ENCODE results near the gene ADGRF5.
"Not testable (repeated sequence)": the region's sequence is repeated elsewhere in the genome, so short reads cannot be mapped to it uniquely, and the experiment has no call there.

ADGRF5 gene

GRCh38 chr6:46891252-46891795 is 30.4 kb downstream of the ADGRF5 start:
- DNase-seq (ENCODE audit: low read depth in 2 of 2), result no peak

GRCh38 chr6:46888578-46888977 is 33.2 kb downstream of the ADGRF5 start:
- DNase-seq (ENCODE audit: low read depth in 2 of 2), result no peak

- DNase-seq (ENCODE audit: low read depth in 2 of 2), result no peak
Observed at GRCh38 chr6:46888031-46888430, 33.7 kb downstream of the ADGRF5 start.

GRCh38 chr6:46882645-46883044 is 39.1 kb downstream of the ADGRF5 start:
- DNase-seq (ENCODE audit: low read depth in 2 of 2), result no peak

- no peak for DNase-seq (ENCODE audit: low read depth in 2 of 2)
Observed at GRCh38 chr6:46879003-46879402, 42.7 kb downstream of the ADGRF5 start.

- DNase-seq (ENCODE audit: low read depth in 2 of 2), result no peak
Observed at GRCh38 chr6:46876126-46876525, 45.6 kb downstream of the ADGRF5 start.

GRCh38 chr6:46867411-46867810 is 54.3 kb downstream of the ADGRF5 start:
- DNase-seq (ENCODE audit: low read depth in 2 of 2), result no peak

- DNase-seq (ENCODE audit: low read depth in 2 of 2), result no peak
Observed at GRCh38 chr6:46865221-46865620, 56.5 kb downstream of the ADGRF5 start.

- no peak for DNase-seq (ENCODE audit: low read depth in 2 of 2)
Observed at GRCh38 chr6:46863791-46864190, 57.9 kb downstream of the ADGRF5 start.

GRCh38 chr6:46862381-46862780 is 59.4 kb downstream of the ADGRF5 start:
- no peak for DNase-seq (ENCODE audit: low read depth in 2 of 2)

- DNase-seq (ENCODE audit: low read depth in 2 of 2), result not testable (repeated sequence)
Observed at GRCh38 chr6:46855966-46856365, 65.8 kb downstream of the ADGRF5 start.

- not testable (repeated sequence) for DNase-seq (ENCODE audit: low read depth in 2 of 2)
Observed at GRCh38 chr6:46851576-46851975, 70.2 kb downstream of the ADGRF5 start.

GRCh38 chr6:46850792-46851191 is 70.9 kb downstream of the ADGRF5 start:
- no peak for DNase-seq (ENCODE audit: low read depth in 2 of 2)

GRCh38 chr6:46849361-46849690 is 72.4 kb downstream of the ADGRF5 start:
- DNase-seq (ENCODE audit: low read depth in 2 of 2), result no peak

- peak; percentile 3 to 10 for DNase-seq (ENCODE audit: low read depth in 2 of 2)
Observed at GRCh38 chr6:46848684-46849360, 72.9 kb downstream of the ADGRF5 start.

GRCh38 chr6:46845126-46845525 is 76.6 kb downstream of the ADGRF5 start:
- DNase-seq (ENCODE audit: low read depth in 2 of 2), result no peak

GRCh38 chr6:46842252-46842846 is 79.4 kb downstream of the ADGRF5 start:
- DNase-seq (ENCODE audit: low read depth in 2 of 2), result not testable (repeated sequence)

- no peak for DNase-seq (ENCODE audit: low read depth in 2 of 2)
Observed at GRCh38 chr6:46838033-46838432, 83.7 kb downstream of the ADGRF5 start.

GRCh38 chr6:46834991-46835390 is 86.7 kb downstream of the ADGRF5 start:
- DNase-seq (ENCODE audit: low read depth in 2 of 2), result not testable (repeated sequence)

- DNase-seq (ENCODE audit: low read depth in 2 of 2), result not testable (repeated sequence)
Observed at GRCh38 chr6:46834257-46834916, 87.4 kb downstream of the ADGRF5 start.

- no peak for DNase-seq (ENCODE audit: low read depth in 2 of 2)
Observed at GRCh38 chr6:46832816-46833215, 88.9 kb downstream of the ADGRF5 start.

GRCh38 chr6:46828939-46829338 is 92.8 kb downstream of the ADGRF5 start:
- no peak for DNase-seq (ENCODE audit: low read depth in 2 of 2)

- no peak for DNase-seq (ENCODE audit: low read depth in 2 of 2)
Observed at GRCh38 chr6:46821458-46821881, 100.3 kb downstream of the ADGRF5 start.

Measured in stimulated activated CD8-positive, alpha-beta memory T cell treated with anti-CD3 and anti-CD28 coated beads, Interleukin-15, amount 100 ng/mL, for 4 hours (primary cell).